Measurements from ENCODE around the gene LMX1A.

Gene LMX1A

GRCh38 chr1:165353731-165354671 is 2.5 kb downstream of the LMX1A start:
- DNase-seq, result no peak
- no peak for TF ChIP-seq GATA1 (IDR thresholded peaks at IDR 0.05; ENCODE audit: low read depth, low read length)

GRCh38 chr1:165352442-165353293 is 3.8 kb downstream of the LMX1A start:
- no peak for DNase-seq
- TF ChIP-seq GATA1 (IDR thresholded peaks at IDR 0.05; ENCODE audit: low read depth, low read length) (no peak), POLR2A (IDR thresholded peaks at IDR 0.05; ENCODE audit: low read length) (no peak)

GRCh38 chr1:165351863-165352441 is 4.6 kb downstream of the LMX1A start:
- DNase-seq, result no peak
- TF ChIP-seq GATA1 (IDR thresholded peaks at IDR 0.05; ENCODE audit: low read depth, low read length) (no peak), POLR2A (IDR thresholded peaks at IDR 0.05; ENCODE audit: low read length) (no peak)

- DNase-seq, result no peak
- no peak for TF ChIP-seq POLR2A (IDR thresholded peaks at IDR 0.05; ENCODE audit: low read length)
- no peak for TF ChIP-seq GATA1 (IDR thresholded peaks at IDR 0.05; ENCODE audit: low read depth, low read length)
These were observed 5.7 kb downstream of the LMX1A start for GRCh38 chr1:165350840-165351239.

- TF ChIP-seq POLR2A (IDR thresholded peaks at IDR 0.05; ENCODE audit: low read length) (no peak), GATA1 (IDR thresholded peaks at IDR 0.05; ENCODE audit: low read depth, low read length) (no peak)
- no peak for DNase-seq
These were observed 11.0 kb downstream of the LMX1A start for GRCh38 chr1:165345502-165345901.

GRCh38 chr1:165344736-165345135 is 11.8 kb downstream of the LMX1A start:
- TF ChIP-seq GATA1 (IDR thresholded peaks at IDR 0.05; ENCODE audit: low read depth, low read length) (no peak), POLR2A (IDR thresholded peaks at IDR 0.05; ENCODE audit: low read length) (no peak)
- DNase-seq, result no peak

- TF ChIP-seq GATA1 (IDR thresholded peaks at IDR 0.05; ENCODE audit: low read depth, low read length), result no peak
- no peak for TF ChIP-seq POLR2A (IDR thresholded peaks at IDR 0.05; ENCODE audit: low read length)
- DNase-seq, result no peak
These were observed 12.3 kb downstream of the LMX1A start for GRCh38 chr1:165344198-165344597.

- no peak for DNase-seq
- no peak for TF ChIP-seq POLR2A (IDR thresholded peaks at IDR 0.05; ENCODE audit: low read length)
- no peak for TF ChIP-seq GATA1 (IDR thresholded peaks at IDR 0.05; ENCODE audit: low read depth, low read length)
These were observed 13.9 kb downstream of the LMX1A start for GRCh38 chr1:165342587-165342986.

- TF ChIP-seq GATA1 (IDR thresholded peaks at IDR 0.05; ENCODE audit: low read depth, low read length) (no peak), POLR2A (IDR thresholded peaks at IDR 0.05; ENCODE audit: low read length) (no peak)
- DNase-seq, result no peak
These were observed 14.3 kb downstream of the LMX1A start for GRCh38 chr1:165342168-165342567.

- TF ChIP-seq GATA1 (IDR thresholded peaks at IDR 0.05; ENCODE audit: low read depth, low read length) (no peak), POLR2A (IDR thresholded peaks at IDR 0.05; ENCODE audit: low read length) (no peak)
- no peak for DNase-seq
These were observed 17.4 kb downstream of the LMX1A start for GRCh38 chr1:165339164-165339563.

GRCh38 chr1:165330483-165330882 is 26.0 kb downstream of the LMX1A start:
- no peak for DNase-seq
- TF ChIP-seq POLR2A (IDR thresholded peaks at IDR 0.05; ENCODE audit: low read length), result no peak
- TF ChIP-seq GATA1 (IDR thresholded peaks at IDR 0.05; ENCODE audit: low read depth, low read length), result no peak

GRCh38 chr1:165329104-165329503 is 27.4 kb downstream of the LMX1A start:
- TF ChIP-seq POLR2A (IDR thresholded peaks at IDR 0.05; ENCODE audit: low read length), result no peak
- TF ChIP-seq GATA1 (IDR thresholded peaks at IDR 0.05; ENCODE audit: low read depth, low read length), result no peak
- DNase-seq, result no peak

- TF ChIP-seq POLR2A (IDR thresholded peaks at IDR 0.05; ENCODE audit: low read length), result no peak
- no peak for TF ChIP-seq GATA1 (IDR thresholded peaks at IDR 0.05; ENCODE audit: low read depth, low read length)
- no peak for DNase-seq
These were observed 28.4 kb downstream of the LMX1A start for GRCh38 chr1:165328136-165328535.

GRCh38 chr1:165327538-165327937 is 29.0 kb downstream of the LMX1A start:
- TF ChIP-seq POLR2A (IDR thresholded peaks at IDR 0.05; ENCODE audit: low read length) (no peak), GATA1 (IDR thresholded peaks at IDR 0.05; ENCODE audit: low read depth, low read length) (no peak)
- DNase-seq, result no peak
